ENCODE data around the gene VPREB1. TPM values are rescaled to one million over a fixed set of nuclear protein-coding genes. Genes with fewer than 3 reads are reported as not detected.
"Not testable (repeated sequence)": the region's sequence is repeated elsewhere in the genome, so short reads cannot be mapped to it uniquely, and the experiment has no call there.

Gene VPREB1
- polyA plus RNA-seq, 1 donor from 2014 or later, result 1.4 TPM

DNA sequence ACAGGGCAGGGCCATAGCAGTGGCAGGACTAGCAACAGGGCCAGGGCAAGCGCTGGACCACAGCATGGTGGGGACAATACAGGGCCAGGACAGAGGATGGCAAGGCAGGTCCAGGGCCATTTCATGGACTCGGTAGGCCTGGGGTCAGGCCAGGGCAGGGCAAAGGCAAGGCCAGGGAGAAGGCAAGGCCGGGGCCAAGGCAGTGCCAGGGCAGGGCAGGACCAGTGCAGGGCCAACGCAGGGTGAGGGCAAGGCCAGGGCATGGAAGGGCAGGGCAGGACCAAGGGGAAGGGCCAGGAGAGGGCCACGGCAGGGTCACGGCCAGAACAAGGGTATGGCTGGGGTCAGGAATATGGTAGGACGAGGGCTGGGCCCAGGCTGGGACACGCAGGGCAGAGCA is 45.1 kb downstream of the VPREB1 start:
- not testable (repeated sequence) for H3K4me1 Mint-ChIP-seq, H3K27ac Mint-ChIP-seq, H3K27me3 Mint-ChIP-seq, H3K9me3 Mint-ChIP-seq, H3K36me3 Mint-ChIP-seq, H3K4me3 Mint-ChIP-seq

DNA sequence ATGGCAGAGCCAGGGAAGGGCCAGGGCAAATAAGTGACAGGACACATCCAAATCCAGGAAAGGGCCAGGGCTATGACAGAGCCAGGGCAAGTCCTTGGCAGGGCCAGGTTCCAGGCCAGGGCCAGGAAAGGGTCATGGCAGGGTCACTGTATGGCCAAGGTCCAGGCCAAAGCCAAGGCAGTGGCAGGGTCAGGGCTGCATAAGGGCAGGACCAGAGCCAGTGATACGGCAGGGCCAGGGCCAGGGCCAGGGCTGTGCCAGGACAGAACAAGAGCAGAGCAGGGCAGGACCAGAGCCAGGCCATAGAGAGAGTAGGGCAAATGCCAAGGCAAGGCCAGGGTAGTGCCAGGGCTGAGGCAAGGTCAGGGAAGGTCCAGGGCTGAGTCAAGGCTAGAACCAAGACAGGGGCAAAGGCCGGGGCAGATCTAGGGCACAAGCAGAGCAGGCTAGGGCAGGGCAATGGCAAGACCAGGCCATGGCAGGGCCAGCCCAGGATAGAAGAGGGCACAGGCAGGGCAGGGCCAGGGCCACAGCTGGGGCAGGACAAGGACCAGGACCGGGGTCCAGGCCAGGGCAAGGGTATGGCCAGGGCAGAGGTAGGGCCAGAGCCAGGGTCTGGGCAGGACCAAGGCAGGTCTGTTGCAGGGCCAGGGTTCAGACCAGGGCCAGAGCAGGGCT is 46.7 kb downstream of the VPREB1 start:
- not testable (repeated sequence) for H3K27ac Mint-ChIP-seq, H3K4me3 Mint-ChIP-seq, H3K27me3 Mint-ChIP-seq, H3K9me3 Mint-ChIP-seq, H3K4me1 Mint-ChIP-seq, H3K36me3 Mint-ChIP-seq

- H3K9me3 Mint-ChIP-seq, H3K4me1 Mint-ChIP-seq, H3K27ac Mint-ChIP-seq, H3K36me3 Mint-ChIP-seq, H3K27me3 Mint-ChIP-seq, H3K4me3 Mint-ChIP-seq: not testable (repeated sequence)
Observed at GRCh38 chr22:22292656-22293055, 48.1 kb downstream of the VPREB1 start.

GRCh38 chr22:22293436-22293835 is 48.9 kb downstream of the VPREB1 start:
- Mint-ChIP-seq H3K4me3 (peak overlapping the region in 1 of 4 donors; percentile 71), H3K4me1 (peaks cover 3 to 10% (median 4%) of the 10 kb centered on the region in 3 donors)
- not testable (repeated sequence) for H3K9me3 Mint-ChIP-seq, H3K27me3 Mint-ChIP-seq, H3K36me3 Mint-ChIP-seq, H3K27ac Mint-ChIP-seq

DNA sequence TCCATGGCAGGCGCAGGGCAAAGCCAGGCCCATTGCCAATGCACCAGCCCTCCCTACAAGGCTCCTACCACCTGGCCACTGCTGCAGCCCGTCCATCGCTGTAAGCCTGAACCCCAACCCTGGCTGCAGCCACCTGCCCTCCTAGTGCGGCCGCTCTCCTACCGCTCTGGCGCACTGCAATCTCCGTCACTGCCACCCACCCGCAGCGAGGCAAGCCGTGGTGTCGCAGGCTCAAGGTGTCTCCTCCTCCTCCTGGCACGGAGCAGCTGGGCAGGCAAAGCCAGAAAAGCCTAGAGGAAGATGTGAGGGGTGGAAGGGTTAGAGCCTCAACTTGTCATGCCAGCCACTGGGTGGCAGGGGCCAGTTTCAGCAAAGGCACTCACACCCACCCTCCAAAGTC is 50.1 kb downstream of the VPREB1 start:
- H3K4me1 Mint-ChIP-seq, result peaks cover 6 to 17% (median 8%) of the 10 kb centered on the region in 3 donors
- H3K4me3 Mint-ChIP-seq, H3K36me3 Mint-ChIP-seq, H3K27me3 Mint-ChIP-seq, H3K27ac Mint-ChIP-seq, H3K9me3 Mint-ChIP-seq: not testable (repeated sequence)
